Fibroblast of peridontal ligament (primary cell): ENCODE measurements around the gene DGKB.
A peak's percentile ranks its signal among the peaks of the same experiment; 100 is the strongest.
"Not testable (repeated sequence)": the region's sequence is repeated elsewhere in the genome, so short reads cannot be mapped to it uniquely, and the experiment has no call there.

Experiments used
- DNase-seq: peaks from one replicate; pipeline ENCODE4 v3.0.0-alpha.2; 2010; ENCODE audit errors: extremely low read depth

DGKB gene

GRCh38 chr7:14293434-14293833, 609.1 kb downstream of the DGKB start:
- no peak for DNase-seq

- DNase-seq = no peak
Observed at GRCh38 chr7:14292737-14293136, 609.8 kb downstream of the DGKB start.

GRCh38 chr7:14289957-14290356, 612.6 kb downstream of the DGKB start:
- no peak for DNase-seq

- DNase-seq = no peak
Observed at GRCh38 chr7:14288701-14289100, 613.9 kb downstream of the DGKB start.

GRCh38 chr7:14287398-14287797, 615.2 kb downstream of the DGKB start:
- DNase-seq = no peak

GRCh38 chr7:14286036-14286435, 616.5 kb downstream of the DGKB start:
- no peak for DNase-seq

GRCh38 chr7:14279065-14279871, 623.3 kb downstream of the DGKB start:
- not testable (repeated sequence) for DNase-seq

- no peak for DNase-seq
Observed at GRCh38 chr7:14275356-14275755, 627.2 kb downstream of the DGKB start.

- no peak for DNase-seq
Observed at GRCh38 chr7:14271441-14271840, 631.1 kb downstream of the DGKB start.

- DNase-seq = peak; percentile 3
Observed at GRCh38 chr7:14270099-14270498, 632.5 kb downstream of the DGKB start.

- DNase-seq = no peak
Observed at GRCh38 chr7:14260011-14260410, 642.5 kb downstream of the DGKB start.

GRCh38 chr7:14258861-14259260, 643.7 kb downstream of the DGKB start:
- DNase-seq = no peak

- no peak for DNase-seq
Observed at GRCh38 chr7:14258441-14258840, 644.1 kb downstream of the DGKB start.

- DNase-seq = no peak
Observed at GRCh38 chr7:14252458-14252857, 650.1 kb downstream of the DGKB start.

- no peak for DNase-seq
Observed at GRCh38 chr7:14242175-14242574, 660.4 kb downstream of the DGKB start.

- no peak for DNase-seq
Observed at GRCh38 chr7:14236834-14237233, 665.7 kb downstream of the DGKB start.

- DNase-seq = peak; percentile 15
Observed at GRCh38 chr7:14235056-14235455, 667.5 kb downstream of the DGKB start.

GRCh38 chr7:14233868-14234369, 668.6 kb downstream of the DGKB start:
- no peak for DNase-seq

GRCh38 chr7:14233076-14233867, 669.3 kb downstream of the DGKB start:
- DNase-seq = no peak

- DNase-seq = no peak
Observed at GRCh38 chr7:14229047-14229446, 673.5 kb downstream of the DGKB start.

GRCh38 chr7:14228341-14228740, 674.2 kb downstream of the DGKB start:
- DNase-seq = peak; percentile 10

- DNase-seq = no peak
Observed at GRCh38 chr7:14226126-14226525, 676.4 kb downstream of the DGKB start.

GRCh38 chr7:14219125-14219524, 683.4 kb downstream of the DGKB start:
- peak; percentile 65 for DNase-seq
